Endothelial cell of umbilical vein (primary cell): ENCODE measurements around the gene RPL3. TPM values are rescaled to one million over a fixed set of nuclear protein-coding genes. Genes with fewer than 3 reads are reported as not detected.

ENCODE experiments used
- BruUV-seq: library from RNA; stranded (reverse); fragments of 400-500 nt; replicated peaks from 2 replicates; lab custom pipeline; 2021; lab: Mats Ljungman, UMichigan
- CTCF ChIA-PET: fragments of 300-600, 350-600 bp; sonication (Branson Sonifier 250); formaldehyde crosslinking; loops from one replicate; lab custom pipeline; 2021; ENCODE audit warnings: antibody characterized with exemption, inconsistent platforms; lab: Charles Lee
- POLR2A ChIA-PET: fragments of 300-600, 350-600 bp; sonication (Branson Sonifier 250); formaldehyde crosslinking; loops from one replicate; lab custom pipeline; 2021; ENCODE audit warnings: antibody characterized with exemption, inconsistent platforms; lab: Charles Lee
- DNase-seq: peaks from one replicate; pipeline ENCODE4 v3.0.0-alpha.2; 2011; ENCODE audit warnings: low read depth, low spot score
- FAIRE-seq: peaks from 2 replicates; lab custom pipeline; 2011; peaks lifted over from hg19 to GRCh38; lab: Jason Lieb, UNC
- H2AFZ ChIP-seq: 2 replicates; pipeline ENCODE4 v1.6.0; 2012; ENCODE audit warnings: low read depth, low read length, control low read depth, inconsistent platforms
- H3K27ac ChIP-seq: 2 replicates; pipeline ENCODE4 v1.5.1; 2011; ENCODE audit warnings: low read depth, mild to moderate bottlenecking, control low read depth, low read length, moderate library complexity; ENCODE audit not compliant: insufficient read depth
- H3K27me3 ChIP-seq, 2 experiments: 2 replicates each; pipeline versions ENCODE4 v1.6.0 to v1.6.1; 2011; ENCODE audit warnings: low read length in 2 of 2, mixed read lengths in 1 of 2; ENCODE audit not compliant: control insufficient read depth in 2 of 2, insufficient read depth in 2 of 2
- H3K36me3 ChIP-seq, 2 experiments: 2 replicates in 1 of 2; 3 replicates in 1 of 2; pipeline ENCODE4 v1.5.1; 2011; ENCODE audit warnings: low read length in 2 of 2, mild to moderate bottlenecking in 1 of 2, moderate library complexity in 1 of 2; ENCODE audit not compliant: control insufficient read depth in 2 of 2, insufficient read depth in 2 of 2; ENCODE audit errors: extremely low read depth in 1 of 2
- H3K4me1 ChIP-seq: 3 replicates; pipeline ENCODE4 v1.5.1; 2011; ENCODE audit warnings: mild to moderate bottlenecking, low read length; ENCODE audit not compliant: control insufficient read depth, insufficient read depth; ENCODE audit errors: extremely low read depth
- H3K4me2 ChIP-seq: 2 replicates; pipeline ENCODE4 v1.6.1; 2011; ENCODE audit warnings: low read length, control low read depth, mixed read lengths; ENCODE audit not compliant: insufficient read depth
- H3K4me3 ChIP-seq, 3 experiments: fragments of 200-600 bp in 1 of 3; sonication (generic), shearing (Covaris generic) in 1 of 3; replicated peaks in 1 of 3; 2 replicates each; pipeline ENCODE4 v1.5.1; 2011 to 2016; ENCODE audit warnings: control low read depth in 3 of 3, low read length in 3 of 3, mild to moderate bottlenecking in 2 of 3, inconsistent platforms in 1 of 3, low read depth in 1 of 3, moderate library complexity in 1 of 3; ENCODE audit not compliant: insufficient read depth in 1 of 3
- H3K79me2 ChIP-seq: 2 replicates; pipeline ENCODE4 v1.6.0; 2012; ENCODE audit warnings: low read length, inconsistent platforms; ENCODE audit not compliant: control insufficient read depth, insufficient read depth
- H3K9ac ChIP-seq: replicated peaks from 2 replicates; pipeline ENCODE3; 2011; ENCODE audit warnings: low read length, control low read depth; ENCODE audit not compliant: insufficient read depth; ENCODE audit errors: extremely low read depth
- H3K9me1 ChIP-seq: replicated peaks from 3 replicates; pipeline ENCODE4 v1.6.0; 2011; ENCODE audit warnings: mild to moderate bottlenecking, low read length; ENCODE audit not compliant: control insufficient read depth, insufficient read depth; ENCODE audit errors: extremely low read depth
- H3K9me3 ChIP-seq: replicated peaks from 2 replicates; pipeline ENCODE4 v1.5.1; 2012; ENCODE audit warnings: low read length, inconsistent platforms; ENCODE audit not compliant: control insufficient read depth, insufficient read depth
- H4K20me1 ChIP-seq: replicated peaks from 2 replicates; pipeline ENCODE3; 2011; ENCODE audit warnings: mild to moderate bottlenecking, low read length; ENCODE audit not compliant: control insufficient read depth, insufficient read depth; ENCODE audit errors: extremely low read depth
- CTCF ChIP-seq, 2 donors: IDR thresholded peaks; 1 replicate in 1 of 2; 2 replicates in 1 of 2; pipeline ENCODE4 v1.5.1; 2011; ENCODE audit warnings: low read length in 2 of 2, mild to moderate bottlenecking in 2 of 2, moderate library complexity in 2 of 2, control low read depth in 1 of 2, inconsistent platforms in 1 of 2, low read depth in 1 of 2; ENCODE audit not compliant: insufficient read depth in 1 of 2; ENCODE audit errors: extremely low read depth in 1 of 2
- EZH2 ChIP-seq: IDR thresholded peaks from 2 replicates; pipeline ENCODE4 v1.6.1; 2012; ENCODE audit warnings: borderline replicate concordance, low read depth, mild to moderate bottlenecking, moderate library complexity, low read length, inconsistent platforms; ENCODE audit not compliant: severe bottlenecking
- FOS ChIP-seq: IDR thresholded peaks from 2 replicates; pipeline ENCODE4 v1.6.1; 2011; ENCODE audit warnings: mild to moderate bottlenecking, low read length, moderate library complexity, borderline replicate concordance; ENCODE audit not compliant: insufficient read depth
- GATA2 ChIP-seq: IDR thresholded peaks from 2 replicates; pipeline ENCODE4 v1.7.0; 2011; ENCODE audit warnings: low read depth, mild to moderate bottlenecking, moderate library complexity, mixed read lengths, low read length; ENCODE audit not compliant: insufficient read length, insufficient read depth
- JUN ChIP-seq: IDR thresholded peaks from 2 replicates; pipeline ENCODE4 v1.6.1; 2011; ENCODE audit warnings: borderline replicate concordance, low read depth; ENCODE audit not compliant: insufficient read length, insufficient read depth
- MAX ChIP-seq: IDR thresholded peaks from 2 replicates; pipeline ENCODE4 v1.6.1; 2011; ENCODE audit not compliant: insufficient read depth, insufficient read length
- MYC ChIP-seq: IDR thresholded peaks from one replicate; pipeline ENCODE4 v1.6.1; 2011; ENCODE audit warnings: mild to moderate bottlenecking, low read depth, low read length
- POLR2A ChIP-seq: IDR thresholded peaks from 2 replicates; pipeline ENCODE4 v1.6.1; 2012; ENCODE audit warnings: low read depth, mild to moderate bottlenecking, control low read depth, low read length
- POLR2AphosphoS5 ChIP-seq: IDR thresholded peaks from 2 replicates; pipeline ENCODE4 v1.6.1; 2012; ENCODE audit warnings: low read depth, mild to moderate bottlenecking, control low read depth, low read length, moderate library complexity; ENCODE audit not compliant: insufficient read depth
- dilution Hi-C: fragments of 300-500 bp; cut with MboI; formaldehyde crosslinking; loops from one replicate; pipeline ENCODE4 v1.15.0; 2019; ENCODE audit warnings: low sequenced_read_pairs; ENCODE audit not compliant: extremely low pct_ligation_motif_present
- intact Hi-C: fragments of 100-400 bp; cut with micrococcal nuclease; formaldehyde crosslinking; loops from one replicate; pipeline ENCODE4 v1.10.0; 2022
- polyA plus RNA-seq, 4 experiments: library from polyadenylated mRNA; depleted of rRNA in 3 of 4; stranded (reverse) in 3 of 4; unstranded in 1 of 4; fragments of >200 nt; gene quantifications; 2 replicates each; pipeline versions ENCODE4 v1.2.1 to v1.2.3, GENCODE V29; 2011 to 2012; ENCODE audit warnings: missing spikeins in 1 of 4
- total RNA-seq: library from RNA; stranded (reverse); gene quantifications from 2 replicates; pipeline ENCODE4 v1.2.3, GENCODE V29; 2021

RPL3 gene
- total and polyA plus RNA-seq, 2 donors (not counting 3 experiments of a cell fraction or from before 2014, with no cell fraction given): 1,954 to 4,065 TPM

GRCh38 chr22:39289975-39290720, 29.3 kb downstream of the RPL3 start:
- Histone ChIP-seq H4K20me1 (no peaks in the 10 kb centered on the region), H3K36me3 (no peaks in the 10 kb centered on the region), H3K4me2 (no peak overlapping the region), H3K9me3 (no peaks in the 10 kb centered on the region), H3K9ac (no peak overlapping the region), H3K79me2 (no peaks in the 10 kb centered on the region), H3K27ac (peak overlapping the region; percentile 10), H2AFZ (no peak overlapping the region), H3K4me1 (peaks cover 15% of the 10 kb centered on the region), H3K4me3 (no peak overlapping the region), H3K9me1 (no peaks in the 10 kb centered on the region), H3K27me3 (no peaks in the 10 kb centered on the region)
- ChIA-PET POLR2A (no interaction called here), CTCF (interaction anchor here (1.3 to 2.1 kb wide), 2 partner anchors 11 to 21 kb away, joined by 4 to 10 read pairs; no protein-coding TSS in a partner anchor)
- BruUV-seq: no TSS peak
- dilution Hi-C loops: no loop called here
- TF ChIP-seq POLR2A (no peak), EZH2 (no peak), FOS (no peak), GATA2 (no peak), CTCF (IDR thresholded peaks at IDR 0.05; ENCODE audit: extremely low read depth in 1 of 2, insufficient read depth in 1 of 2, low read depth in 1 of 2, low read length in 2 of 2) (no peak), MYC (no peak), MAX (no peak), POLR2AphosphoS5 (no peak), JUN (no peak)
- FAIRE-seq (no peak), DNase-seq (no peak)
- intact Hi-C loops: no loop called here
